GM23338 (cell line): ENCODE measurements around the gene PBX3.

Experiments used
- CREB1 ChIP-seq: fragments of 250-450 bp; sonication (Bioruptor Pico); IDR thresholded peaks from 2 replicates; pipeline ENCODE4 v1.5.0; 2020; ENCODE audit warnings: low read depth, mild to moderate bottlenecking, moderate library complexity
- EZH2 ChIP-seq: fragments of 200-600 bp; sonication (generic); IDR thresholded peaks from one replicate; pipeline ENCODE4 v1.8.0; 2017; ENCODE audit warnings: antibody characterized with exemption, mild to moderate bottlenecking, low read depth; ENCODE audit not compliant: unreplicated experiment
- EZH2phosphoT487 ChIP-seq: fragments of 200-600 bp; sonication (generic); IDR thresholded peaks from one replicate; pipeline ENCODE4 v1.8.1; 2018; ENCODE audit warnings: antibody characterized with exemption; ENCODE audit not compliant: unreplicated experiment
- JUNB ChIP-seq: IDR thresholded peaks from one replicate; pipeline ENCODE4 v1.6.1; 2016; ENCODE audit warnings: antibody characterized with exemption; ENCODE audit not compliant: unreplicated experiment
- NANOG ChIP-seq: IDR thresholded peaks from 2 replicates; pipeline ENCODE4 v1.6.1; 2016; ENCODE audit warnings: antibody characterized with exemption, borderline replicate concordance
- POLR2AphosphoS5 ChIP-seq: IDR thresholded peaks from 2 replicates; pipeline ENCODE4 v1.6.1; 2016; ENCODE audit warnings: antibody characterized with exemption, low read depth
- STAT1 ChIP-seq: IDR thresholded peaks from one replicate; pipeline ENCODE4 v1.6.1; 2016; ENCODE audit warnings: antibody characterized with exemption; ENCODE audit not compliant: unreplicated experiment
- ZNF114 ChIP-seq: fragments of 250-450 bp; sonication (Bioruptor Pico); IDR thresholded peaks from 2 replicates; pipeline ENCODE4 v1.5.0; 2020; ENCODE audit warnings: mild to moderate bottlenecking, moderate library complexity
- ZNF331 ChIP-seq: fragments of 250-450 bp; sonication (Bioruptor Pico); IDR thresholded peaks from 2 replicates; pipeline ENCODE4 v1.5.0; 2020; ENCODE audit warnings: low read depth, mild to moderate bottlenecking, moderate library complexity
- TF ChIP-seq, protein P1 (sequence below), 2 experiments: fragments of 200-600 bp in 1 of 2; sonication (generic) in 1 of 2; conservative IDR thresholded peaks; 2 replicates each; pipeline versions ENCODE4 v1.5.1 to v1.6.1; 2016 to 2017; ENCODE audit warnings: antibody characterized with exemption in 2 of 2, low read depth in 2 of 2, mild to moderate bottlenecking in 2 of 2, moderate library complexity in 1 of 2
- TF ChIP-seq, protein P2 (sequence below): IDR thresholded peaks from one replicate; pipeline ENCODE4 v1.6.1; 2018; ENCODE audit warnings: antibody characterized with exemption; ENCODE audit not compliant: unreplicated experiment
- TF ChIP-seq, protein P3 (sequence below): IDR thresholded peaks from 2 replicates; pipeline ENCODE4 v1.6.1; 2016; ENCODE audit warnings: antibody characterized with exemption
- TF ChIP-seq, protein P4 (sequence below): fragments of 250-450 bp; sonication (Bioruptor Pico); IDR thresholded peaks from 2 replicates; pipeline ENCODE4 v1.5.0; 2020; ENCODE audit warnings: mild to moderate bottlenecking, moderate library complexity

DNA sequence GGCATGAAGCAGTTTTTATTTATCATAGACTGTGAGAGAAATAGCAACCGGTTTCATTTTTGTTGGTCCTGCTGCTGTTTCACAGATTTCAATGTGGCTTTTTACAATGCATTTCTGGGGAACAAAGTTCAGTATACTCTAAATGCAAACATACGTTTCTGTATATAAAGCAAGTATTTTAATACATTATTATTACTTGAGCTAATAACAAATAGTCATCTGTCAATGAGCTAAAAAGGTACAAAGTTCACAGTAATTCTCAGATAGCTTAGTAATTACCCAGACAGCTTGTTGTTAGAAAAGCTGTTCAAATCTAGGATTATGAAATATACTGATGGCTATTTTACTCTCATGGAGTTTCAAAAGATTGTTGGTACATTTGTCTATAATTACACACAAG lies 50.8 kb downstream of the PBX3 start:
- TF ChIP-seq, protein P1, sequence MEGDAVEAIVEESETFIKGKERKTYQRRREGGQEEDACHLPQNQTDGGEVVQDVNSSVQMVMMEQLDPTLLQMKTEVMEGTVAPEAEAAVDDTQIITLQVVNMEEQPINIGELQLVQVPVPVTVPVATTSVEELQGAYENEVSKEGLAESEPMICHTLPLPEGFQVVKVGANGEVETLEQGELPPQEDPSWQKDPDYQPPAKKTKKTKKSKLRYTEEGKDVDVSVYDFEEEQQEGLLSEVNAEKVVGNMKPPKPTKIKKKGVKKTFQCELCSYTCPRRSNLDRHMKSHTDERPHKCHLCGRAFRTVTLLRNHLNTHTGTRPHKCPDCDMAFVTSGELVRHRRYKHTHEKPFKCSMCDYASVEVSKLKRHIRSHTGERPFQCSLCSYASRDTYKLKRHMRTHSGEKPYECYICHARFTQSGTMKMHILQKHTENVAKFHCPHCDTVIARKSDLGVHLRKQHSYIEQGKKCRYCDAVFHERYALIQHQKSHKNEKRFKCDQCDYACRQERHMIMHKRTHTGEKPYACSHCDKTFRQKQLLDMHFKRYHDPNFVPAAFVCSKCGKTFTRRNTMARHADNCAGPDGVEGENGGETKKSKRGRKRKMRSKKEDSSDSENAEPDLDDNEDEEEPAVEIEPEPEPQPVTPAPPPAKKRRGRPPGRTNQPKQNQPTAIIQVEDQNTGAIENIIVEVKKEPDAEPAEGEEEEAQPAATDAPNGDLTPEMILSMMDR (conservative IDR thresholded peaks at IDR 0.05; ENCODE audit: low read depth in 2 of 2): no peak
- TF ChIP-seq POLR2AphosphoS5: no peak
- TF ChIP-seq NANOG: no peak
- TF ChIP-seq EZH2: no peak
- no peak for TF ChIP-seq JUNB
- no peak for TF ChIP-seq EZH2phosphoT487
- TF ChIP-seq CREB1 (CRISPR knock-in tag): no peak
- TF ChIP-seq, protein P2, sequence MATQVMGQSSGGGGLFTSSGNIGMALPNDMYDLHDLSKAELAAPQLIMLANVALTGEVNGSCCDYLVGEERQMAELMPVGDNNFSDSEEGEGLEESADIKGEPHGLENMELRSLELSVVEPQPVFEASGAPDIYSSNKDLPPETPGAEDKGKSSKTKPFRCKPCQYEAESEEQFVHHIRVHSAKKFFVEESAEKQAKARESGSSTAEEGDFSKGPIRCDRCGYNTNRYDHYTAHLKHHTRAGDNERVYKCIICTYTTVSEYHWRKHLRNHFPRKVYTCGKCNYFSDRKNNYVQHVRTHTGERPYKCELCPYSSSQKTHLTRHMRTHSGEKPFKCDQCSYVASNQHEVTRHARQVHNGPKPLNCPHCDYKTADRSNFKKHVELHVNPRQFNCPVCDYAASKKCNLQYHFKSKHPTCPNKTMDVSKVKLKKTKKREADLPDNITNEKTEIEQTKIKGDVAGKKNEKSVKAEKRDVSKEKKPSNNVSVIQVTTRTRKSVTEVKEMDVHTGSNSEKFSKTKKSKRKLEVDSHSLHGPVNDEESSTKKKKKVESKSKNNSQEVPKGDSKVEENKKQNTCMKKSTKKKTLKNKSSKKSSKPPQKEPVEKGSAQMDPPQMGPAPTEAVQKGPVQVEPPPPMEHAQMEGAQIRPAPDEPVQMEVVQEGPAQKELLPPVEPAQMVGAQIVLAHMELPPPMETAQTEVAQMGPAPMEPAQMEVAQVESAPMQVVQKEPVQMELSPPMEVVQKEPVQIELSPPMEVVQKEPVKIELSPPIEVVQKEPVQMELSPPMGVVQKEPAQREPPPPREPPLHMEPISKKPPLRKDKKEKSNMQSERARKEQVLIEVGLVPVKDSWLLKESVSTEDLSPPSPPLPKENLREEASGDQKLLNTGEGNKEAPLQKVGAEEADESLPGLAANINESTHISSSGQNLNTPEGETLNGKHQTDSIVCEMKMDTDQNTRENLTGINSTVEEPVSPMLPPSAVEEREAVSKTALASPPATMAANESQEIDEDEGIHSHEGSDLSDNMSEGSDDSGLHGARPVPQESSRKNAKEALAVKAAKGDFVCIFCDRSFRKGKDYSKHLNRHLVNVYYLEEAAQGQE: no peak
- no peak for TF ChIP-seq ZNF114
- no peak for TF ChIP-seq STAT1
- TF ChIP-seq, protein P3, sequence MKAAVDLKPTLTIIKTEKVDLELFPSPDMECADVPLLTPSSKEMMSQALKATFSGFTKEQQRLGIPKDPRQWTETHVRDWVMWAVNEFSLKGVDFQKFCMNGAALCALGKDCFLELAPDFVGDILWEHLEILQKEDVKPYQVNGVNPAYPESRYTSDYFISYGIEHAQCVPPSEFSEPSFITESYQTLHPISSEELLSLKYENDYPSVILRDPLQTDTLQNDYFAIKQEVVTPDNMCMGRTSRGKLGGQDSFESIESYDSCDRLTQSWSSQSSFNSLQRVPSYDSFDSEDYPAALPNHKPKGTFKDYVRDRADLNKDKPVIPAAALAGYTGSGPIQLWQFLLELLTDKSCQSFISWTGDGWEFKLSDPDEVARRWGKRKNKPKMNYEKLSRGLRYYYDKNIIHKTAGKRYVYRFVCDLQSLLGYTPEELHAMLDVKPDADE: no peak
- no peak for TF ChIP-seq ZNF331 (CRISPR knock-in tag)
- TF ChIP-seq, protein P4, sequence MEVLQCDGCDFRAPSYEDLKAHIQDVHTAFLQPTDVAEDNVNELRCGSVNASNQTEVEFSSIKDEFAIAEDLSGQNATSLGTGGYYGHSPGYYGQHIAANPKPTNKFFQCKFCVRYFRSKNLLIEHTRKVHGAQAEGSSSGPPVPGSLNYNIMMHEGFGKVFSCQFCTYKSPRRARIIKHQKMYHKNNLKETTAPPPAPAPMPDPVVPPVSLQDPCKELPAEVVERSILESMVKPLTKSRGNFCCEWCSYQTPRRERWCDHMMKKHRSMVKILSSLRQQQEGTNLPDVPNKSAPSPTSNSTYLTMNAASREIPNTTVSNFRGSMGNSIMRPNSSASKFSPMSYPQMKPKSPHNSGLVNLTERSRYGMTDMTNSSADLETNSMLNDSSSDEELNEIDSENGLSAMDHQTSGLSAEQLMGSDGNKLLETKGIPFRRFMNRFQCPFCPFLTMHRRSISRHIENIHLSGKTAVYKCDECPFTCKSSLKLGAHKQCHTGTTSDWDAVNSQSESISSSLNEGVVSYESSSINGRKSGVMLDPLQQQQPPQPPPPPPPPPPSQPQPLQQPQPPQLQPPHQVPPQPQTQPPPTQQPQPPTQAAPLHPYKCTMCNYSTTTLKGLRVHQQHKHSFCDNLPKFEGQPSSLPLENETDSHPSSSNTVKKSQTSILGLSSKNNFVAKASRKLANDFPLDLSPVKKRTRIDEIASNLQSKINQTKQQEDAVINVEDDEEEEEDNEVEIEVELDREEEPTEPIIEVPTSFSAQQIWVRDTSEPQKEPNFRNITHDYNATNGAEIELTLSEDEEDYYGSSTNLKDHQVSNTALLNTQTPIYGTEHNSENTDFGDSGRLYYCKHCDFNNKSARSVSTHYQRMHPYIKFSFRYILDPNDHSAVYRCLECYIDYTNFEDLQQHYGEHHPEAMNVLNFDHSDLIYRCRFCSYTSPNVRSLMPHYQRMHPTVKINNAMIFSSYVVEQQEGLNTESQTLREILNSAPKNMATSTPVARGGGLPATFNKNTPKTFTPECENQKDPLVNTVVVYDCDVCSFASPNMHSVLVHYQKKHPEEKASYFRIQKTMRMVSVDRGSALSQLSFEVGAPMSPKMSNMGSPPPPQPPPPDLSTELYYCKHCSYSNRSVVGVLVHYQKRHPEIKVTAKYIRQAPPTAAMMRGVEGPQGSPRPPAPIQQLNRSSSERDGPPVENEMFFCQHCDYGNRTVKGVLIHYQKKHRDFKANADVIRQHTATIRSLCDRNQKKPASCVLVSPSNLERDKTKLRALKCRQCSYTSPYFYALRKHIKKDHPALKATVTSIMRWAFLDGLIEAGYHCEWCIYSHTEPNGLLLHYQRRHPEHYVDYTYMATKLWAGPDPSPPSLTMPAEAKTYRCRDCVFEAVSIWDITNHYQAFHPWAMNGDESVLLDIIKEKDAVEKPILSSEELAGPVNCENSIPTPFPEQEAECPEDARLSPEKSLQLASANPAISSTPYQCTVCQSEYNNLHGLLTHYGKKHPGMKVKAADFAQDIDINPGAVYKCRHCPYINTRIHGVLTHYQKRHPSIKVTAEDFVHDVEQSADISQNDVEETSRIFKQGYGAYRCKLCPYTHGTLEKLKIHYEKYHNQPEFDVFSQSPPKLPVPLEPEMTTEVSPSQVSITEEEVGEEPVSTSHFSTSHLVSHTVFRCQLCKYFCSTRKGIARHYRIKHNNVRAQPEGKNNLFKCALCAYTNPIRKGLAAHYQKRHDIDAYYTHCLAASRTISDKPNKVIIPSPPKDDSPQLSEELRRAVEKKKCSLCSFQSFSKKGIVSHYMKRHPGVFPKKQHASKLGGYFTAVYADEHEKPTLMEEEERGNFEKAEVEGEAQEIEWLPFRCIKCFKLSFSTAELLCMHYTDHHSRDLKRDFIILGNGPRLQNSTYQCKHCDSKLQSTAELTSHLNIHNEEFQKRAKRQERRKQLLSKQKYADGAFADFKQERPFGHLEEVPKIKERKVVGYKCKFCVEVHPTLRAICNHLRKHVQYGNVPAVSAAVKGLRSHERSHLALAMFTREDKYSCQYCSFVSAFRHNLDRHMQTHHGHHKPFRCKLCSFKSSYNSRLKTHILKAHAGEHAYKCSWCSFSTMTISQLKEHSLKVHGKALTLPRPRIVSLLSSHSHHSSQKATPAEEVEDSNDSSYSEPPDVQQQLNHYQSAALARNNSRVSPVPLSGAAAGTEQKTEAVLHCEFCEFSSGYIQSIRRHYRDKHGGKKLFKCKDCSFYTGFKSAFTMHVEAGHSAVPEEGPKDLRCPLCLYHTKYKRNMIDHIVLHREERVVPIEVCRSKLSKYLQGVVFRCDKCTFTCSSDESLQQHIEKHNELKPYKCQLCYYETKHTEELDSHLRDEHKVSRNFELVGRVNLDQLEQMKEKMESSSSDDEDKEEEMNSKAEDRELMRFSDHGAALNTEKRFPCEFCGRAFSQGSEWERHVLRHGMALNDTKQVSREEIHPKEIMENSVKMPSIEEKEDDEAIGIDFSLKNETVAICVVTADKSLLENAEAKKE (CRISPR knock-in tag): no peak
